Endodermal cell (in vitro differentiated cells): ENCODE results near the gene ZBTB20. TPM values are rescaled to one million over a fixed set of nuclear protein-coding genes. Genes with fewer than 3 reads are reported as not detected.

Experiments
- DNase-seq: peaks from one replicate; pipeline ENCODE4 v3.0.0-alpha.2; 2017
- H3K27ac ChIP-seq: 2 replicates; pipeline ENCODE4 v1.5.1; 2013; ENCODE audit warnings: mild to moderate bottlenecking, low read depth, low read length, moderate library complexity
- H3K27me3 ChIP-seq: 2 replicates; pipeline ENCODE4 v1.6.1; 2013; ENCODE audit warnings: mild to moderate bottlenecking, low read length, moderate library complexity; ENCODE audit not compliant: insufficient read depth, control insufficient read depth, poor library complexity, severe bottlenecking
- H3K36me3 ChIP-seq: 2 replicates; pipeline ENCODE4 v1.7.0; 2013; ENCODE audit warnings: mild to moderate bottlenecking, low read length, moderate library complexity; ENCODE audit not compliant: control insufficient read depth, insufficient read depth
- H3K4me1 ChIP-seq: one replicate; pipeline ENCODE4 v1.7.0; 2013; ENCODE audit warnings: low read length; ENCODE audit not compliant: control insufficient read depth, insufficient read depth
- H3K4me3 ChIP-seq: 2 replicates; pipeline ENCODE4 v1.5.1; 2013; ENCODE audit warnings: mild to moderate bottlenecking, low read length, moderate library complexity
- H3K9ac ChIP-seq: 2 replicates; pipeline ENCODE4 v1.6.1; 2013; ENCODE audit warnings: mild to moderate bottlenecking, low read length, moderate library complexity; ENCODE audit not compliant: poor library complexity, severe bottlenecking; ENCODE audit errors: extremely low read depth
- H3K9me3 ChIP-seq: 2 replicates; pipeline ENCODE4 v1.6.1; 2013; ENCODE audit warnings: mild to moderate bottlenecking, low read length, moderate library complexity; ENCODE audit not compliant: control insufficient read depth
- H3K27ac Mint-ChIP-seq: 2 replicates; pipeline ENCODE4 v1.8.0; 2020; ENCODE audit warnings: mixed read lengths
- H3K27me3 Mint-ChIP-seq: 2 replicates; pipeline ENCODE4 v1.8.0; 2021; ENCODE audit warnings: mild to moderate bottlenecking, mixed read lengths; ENCODE audit not compliant: insufficient read depth
- H3K36me3 Mint-ChIP-seq: 2 replicates; pipeline ENCODE4 v1.8.0; 2020; ENCODE audit warnings: low read depth, mixed read lengths
- H3K4me1 Mint-ChIP-seq: 2 replicates; pipeline ENCODE4 v1.8.0; 2020; ENCODE audit warnings: mixed read lengths
- H3K4me3 Mint-ChIP-seq: 2 replicates; pipeline ENCODE4 v1.8.0; 2020; ENCODE audit warnings: mild to moderate bottlenecking, moderate library complexity, mixed read lengths
- H3K9me3 Mint-ChIP-seq: 2 replicates; pipeline ENCODE4 v1.8.0; 2020; ENCODE audit warnings: mild to moderate bottlenecking, mixed read lengths
- WGBS, 2 experiments: methylation state at CpG; one replicate each; pipeline versions ENCODE4 v1.1.5 to v1.1.7; 2013; ENCODE audit warnings: missing lambda C conversion rate in 2 of 2, mixed read lengths in 1 of 2; ENCODE audit not compliant: insufficient coverage in 1 of 2, insufficient read length in 1 of 2; 5-methylcytosine and 5-hydroxymethylcytosine counted together
- total RNA-seq, 2 donors: library from RNA; stranded (reverse); fragmentation: NEBNext Ultra II Directional in 1 of 2; extraction: Animal tissue kit (Norgen Biotek cat#: 25700) in 1 of 2; gene quantifications; 2 replicates in 1 of 2; 3 replicates in 1 of 2; pipeline ENCODE4 v1.2.1, GENCODE V29; 2021
- TF ChIP-seq, protein P1 (sequence below): fragments of 200-600 bp; sonication (generic); conservative IDR thresholded peaks from 2 replicates; pipeline ENCODE4 v1.5.0; 2021; ENCODE audit warnings: antibody characterized with exemption, mild to moderate bottlenecking

The ZBTB20 gene
- total RNA-seq, 2 donors from 2014 or later = 1.6 to 2.9 TPM

DNA sequence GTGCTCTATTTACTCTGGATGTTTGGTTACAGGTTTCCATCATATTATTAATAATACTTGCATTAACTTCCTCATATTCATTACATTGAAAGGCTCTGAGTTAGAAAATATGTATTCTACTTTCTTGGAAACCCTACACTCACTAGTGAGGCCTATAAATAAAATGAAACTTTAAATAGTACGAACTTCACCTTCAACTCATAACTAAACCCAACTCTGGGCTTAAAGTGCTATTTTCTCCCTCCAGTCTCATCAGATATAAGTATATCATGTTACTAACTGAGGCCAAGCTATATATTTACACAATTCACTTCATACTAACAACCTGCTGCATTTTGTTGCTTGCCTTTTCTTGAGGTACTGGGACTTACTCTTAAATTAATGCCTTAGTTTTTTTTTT, 546.5 kb downstream of the ZBTB20 start:
- no peak overlapping the region for H3K4me3 Mint-ChIP-seq
- Histone ChIP-seq H3K27ac (no peak overlapping the region), H3K4me1 (no peaks in the 10 kb centered on the region), H3K4me3 (no peak overlapping the region), H3K27me3 (peaks cover 37% of the 10 kb centered on the region), H3K9ac (no peak overlapping the region), H3K36me3 (no peaks in the 10 kb centered on the region), H3K9me3 (no peaks in the 10 kb centered on the region)
- H3K9me3 Mint-ChIP-seq = no peaks in the 10 kb centered on the region
- WGBS, 2 experiments = 93 to 100% methylated on average over 1 of the region's 1 CpG
- H3K36me3 Mint-ChIP-seq = no peaks in the 10 kb centered on the region
- peaks cover under 1% of the 10 kb centered on the region for H3K4me1 Mint-ChIP-seq
- H3K27me3 Mint-ChIP-seq = peaks cover 4% of the 10 kb centered on the region
- TF ChIP-seq, protein P1, sequence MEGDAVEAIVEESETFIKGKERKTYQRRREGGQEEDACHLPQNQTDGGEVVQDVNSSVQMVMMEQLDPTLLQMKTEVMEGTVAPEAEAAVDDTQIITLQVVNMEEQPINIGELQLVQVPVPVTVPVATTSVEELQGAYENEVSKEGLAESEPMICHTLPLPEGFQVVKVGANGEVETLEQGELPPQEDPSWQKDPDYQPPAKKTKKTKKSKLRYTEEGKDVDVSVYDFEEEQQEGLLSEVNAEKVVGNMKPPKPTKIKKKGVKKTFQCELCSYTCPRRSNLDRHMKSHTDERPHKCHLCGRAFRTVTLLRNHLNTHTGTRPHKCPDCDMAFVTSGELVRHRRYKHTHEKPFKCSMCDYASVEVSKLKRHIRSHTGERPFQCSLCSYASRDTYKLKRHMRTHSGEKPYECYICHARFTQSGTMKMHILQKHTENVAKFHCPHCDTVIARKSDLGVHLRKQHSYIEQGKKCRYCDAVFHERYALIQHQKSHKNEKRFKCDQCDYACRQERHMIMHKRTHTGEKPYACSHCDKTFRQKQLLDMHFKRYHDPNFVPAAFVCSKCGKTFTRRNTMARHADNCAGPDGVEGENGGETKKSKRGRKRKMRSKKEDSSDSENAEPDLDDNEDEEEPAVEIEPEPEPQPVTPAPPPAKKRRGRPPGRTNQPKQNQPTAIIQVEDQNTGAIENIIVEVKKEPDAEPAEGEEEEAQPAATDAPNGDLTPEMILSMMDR = no peak
- no peak for DNase-seq
- no peak overlapping the region for H3K27ac Mint-ChIP-seq

DNA sequence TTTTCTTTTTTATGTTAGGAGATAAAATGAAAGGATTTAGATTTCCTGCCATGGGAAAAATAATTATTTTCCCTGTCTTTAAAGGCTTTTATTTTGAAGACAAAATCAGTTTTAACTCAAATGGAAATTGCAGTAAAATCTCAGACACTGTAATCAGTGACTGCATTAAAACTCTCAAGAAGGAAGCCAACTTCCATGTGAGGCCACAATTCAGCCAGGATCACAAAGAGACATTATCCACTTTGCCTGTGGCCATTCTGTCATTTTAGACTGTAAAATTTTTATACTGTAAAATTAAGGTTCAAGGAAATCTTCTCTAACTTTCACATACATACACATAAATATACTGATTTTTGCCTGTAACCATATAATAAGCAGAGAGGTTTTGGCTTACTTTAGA, 549.2 kb downstream of the ZBTB20 start:
- no peak for DNase-seq
- no peaks in the 10 kb centered on the region for H3K27me3 Mint-ChIP-seq
- no peaks in the 10 kb centered on the region for H3K9me3 Mint-ChIP-seq
- no peak overlapping the region for H3K9ac ChIP-seq
- TF ChIP-seq, protein P1 = no peak
- H3K4me3 ChIP-seq = no peak overlapping the region
- H3K27ac ChIP-seq = no peak overlapping the region
- H3K4me3 Mint-ChIP-seq = no peak overlapping the region
- no peaks in the 10 kb centered on the region for H3K4me1 ChIP-seq
- H3K9me3 ChIP-seq = no peaks in the 10 kb centered on the region
- no peaks in the 10 kb centered on the region for H3K36me3 ChIP-seq
- H3K36me3 Mint-ChIP-seq = no peaks in the 10 kb centered on the region
- H3K27ac Mint-ChIP-seq = no peak overlapping the region
- no peaks in the 10 kb centered on the region for H3K4me1 Mint-ChIP-seq
- H3K27me3 ChIP-seq = peaks cover 14% of the 10 kb centered on the region

DNA sequence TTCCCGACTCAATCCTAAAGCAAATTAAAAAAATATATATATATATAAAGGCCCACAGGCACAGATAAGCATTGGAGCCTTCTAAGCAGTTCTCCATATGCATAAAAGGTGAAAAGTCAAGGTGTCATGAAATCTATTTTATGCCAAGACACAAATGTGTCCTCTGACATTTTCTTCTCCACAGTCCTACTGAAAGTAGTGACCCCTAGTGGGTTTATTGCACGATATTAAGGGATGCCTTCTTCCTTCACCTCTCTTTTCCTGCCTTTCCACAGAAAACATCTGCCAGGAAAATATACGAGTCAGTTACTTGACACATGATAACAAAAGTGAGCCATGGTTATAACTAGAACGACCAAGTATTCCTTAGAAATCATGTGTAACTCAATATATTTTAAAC, 550.1 kb downstream of the ZBTB20 start:
- 68 to 89% methylated on average over 1 to 3 of the region's 4 CpGs for WGBS, 2 experiments
- Histone ChIP-seq H3K4me3 (no peak overlapping the region), H3K27me3 (peaks cover 5% of the 10 kb centered on the region), H3K27ac (no peak overlapping the region), H3K36me3 (no peaks in the 10 kb centered on the region), H3K9ac (no peak overlapping the region), H3K9me3 (no peaks in the 10 kb centered on the region), H3K4me1 (no peaks in the 10 kb centered on the region)
- Mint-ChIP-seq H3K27me3 (no peaks in the 10 kb centered on the region), H3K4me3 (no peak overlapping the region), H3K27ac (no peak overlapping the region), H3K4me1 (no peaks in the 10 kb centered on the region), H3K9me3 (no peaks in the 10 kb centered on the region), H3K36me3 (no peaks in the 10 kb centered on the region)
- TF ChIP-seq, protein P1 = peak; percentile 58
- DNase-seq = no peak
